Naive B cell (primary cell): ENCODE measurements around the gene MAGI2. TPM values are rescaled to one million over a fixed set of nuclear protein-coding genes. Genes with fewer than 3 reads are reported as not detected.

ENCODE experiments used
- ATAC-seq, 2 donors: fragments of 150-1000 bp; cut with Tn5 transposase; 2 replicates each; pipeline ENCODE4 v1.10.0; 2021; ENCODE audit warnings: low read depth in 2 of 2, mild to moderate bottlenecking in 2 of 2, moderate library complexity in 2 of 2
- DNase-seq: peaks from one replicate; pipeline ENCODE4 v3.0.0; 2022
- H3K27ac Mint-ChIP-seq, 6 donors: one replicate each; pipeline ENCODE4 v1.8.0; 2020 to 2022; ENCODE audit warnings: mild to moderate bottlenecking in 6 of 6, mixed read lengths in 6 of 6, moderate library complexity in 5 of 6, inconsistent platforms in 2 of 6
- H3K27me3 Mint-ChIP-seq, 3 donors: one replicate each; pipeline ENCODE4 v1.8.0; 2021 to 2022; ENCODE audit warnings: mixed read lengths in 3 of 3, mild to moderate bottlenecking in 1 of 3
- H3K36me3 Mint-ChIP-seq, 2 donors: one replicate each; pipeline ENCODE4 v1.8.0; 2020 to 2022; ENCODE audit warnings: mixed read lengths in 2 of 2, inconsistent platforms in 1 of 2, mild to moderate bottlenecking in 1 of 2
- H3K4me1 Mint-ChIP-seq, 3 donors: one replicate each; pipeline ENCODE4 v1.8.0; 2020 to 2022; ENCODE audit warnings: mixed read lengths in 3 of 3, inconsistent platforms in 1 of 3, mild to moderate bottlenecking in 1 of 3, moderate library complexity in 1 of 3
- H3K4me3 Mint-ChIP-seq, 8 donors: one replicate each; pipeline ENCODE4 v1.8.0; 2020 to 2022; ENCODE audit warnings: mild to moderate bottlenecking in 8 of 8, mixed read lengths in 8 of 8, moderate library complexity in 8 of 8, inconsistent platforms in 2 of 8
- H3K9me3 Mint-ChIP-seq, 7 donors: one replicate each; pipeline ENCODE4 v1.8.0; 2020 to 2022; ENCODE audit warnings: mixed read lengths in 7 of 7, mild to moderate bottlenecking in 5 of 7, inconsistent platforms in 2 of 7, moderate library complexity in 1 of 7
- polyA plus RNA-seq, 6 donors: library from polyadenylated mRNA; unstranded; fragments of 300-500 nt; fragmentation: Illumina TruSeq; gene quantifications; one replicate each; pipeline ENCODE4 v1.2.3, GENCODE V29; 2021; ENCODE audit warnings: low read depth in 6 of 6

The MAGI2 gene
- polyA plus RNA-seq, 6 donors from 2014 or later = 0.04 to 0.06 (median 0.04) TPM; not detected in 3

DNA sequence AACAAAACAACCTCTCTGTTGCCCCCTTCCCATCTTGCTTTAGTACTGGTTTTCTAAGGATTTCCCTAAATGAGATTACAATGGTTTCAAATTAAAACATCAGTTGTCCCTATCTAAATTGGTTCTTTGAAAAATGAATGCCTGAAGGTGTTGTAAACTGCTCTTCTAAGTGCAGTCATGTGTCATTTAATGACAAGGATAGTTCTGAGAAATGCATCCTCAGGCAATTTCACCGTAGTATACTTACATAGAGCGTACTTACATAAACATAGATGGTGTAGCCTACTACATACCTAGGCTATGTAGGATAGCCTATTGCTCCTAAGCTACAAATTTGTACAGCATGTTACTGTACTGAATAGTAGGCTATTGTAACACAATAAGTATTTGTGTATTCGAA, 278.1 kb downstream of the MAGI2 start:
- H3K4me3 Mint-ChIP-seq = no peak overlapping the region
- H3K27me3 Mint-ChIP-seq = no peaks in the 10 kb centered on the region
- H3K4me1 Mint-ChIP-seq = no peaks in the 10 kb centered on the region
- no peaks in the 10 kb centered on the region for H3K9me3 Mint-ChIP-seq
- DNase-seq = no peak
- ATAC-seq = no peak
- no peaks in the 10 kb centered on the region for H3K36me3 Mint-ChIP-seq
- no peak overlapping the region for H3K27ac Mint-ChIP-seq

DNA sequence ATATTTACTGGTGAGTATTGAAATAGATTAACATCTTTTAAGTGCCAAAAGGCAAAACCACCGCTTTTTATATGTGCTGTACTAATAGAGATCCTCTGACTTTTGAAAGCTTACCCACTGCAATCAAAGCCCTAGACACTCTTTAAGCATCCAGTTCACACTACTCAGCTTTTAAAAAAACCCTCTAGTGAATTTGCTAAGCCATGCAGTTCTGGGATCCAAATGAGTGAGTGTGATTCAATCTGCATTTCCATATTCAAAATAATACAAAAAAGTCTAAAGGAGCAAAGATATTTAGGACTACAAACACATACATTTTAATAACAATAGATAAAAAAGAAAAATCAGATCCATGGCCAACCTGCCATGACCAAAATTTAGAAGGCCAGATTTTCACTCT, 288.2 kb downstream of the MAGI2 start:
- Mint-ChIP-seq H3K27ac (no peak overlapping the region), H3K27me3 (no peaks in the 10 kb centered on the region), H3K4me1 (no peaks in the 10 kb centered on the region), H3K36me3 (no peaks in the 10 kb centered on the region), H3K9me3 (peaks cover 0 to 25% (median 2%) of the 10 kb centered on the region in 7 donors), H3K4me3 (no peak overlapping the region)
- DNase-seq = no peak
- no peak for ATAC-seq

DNA sequence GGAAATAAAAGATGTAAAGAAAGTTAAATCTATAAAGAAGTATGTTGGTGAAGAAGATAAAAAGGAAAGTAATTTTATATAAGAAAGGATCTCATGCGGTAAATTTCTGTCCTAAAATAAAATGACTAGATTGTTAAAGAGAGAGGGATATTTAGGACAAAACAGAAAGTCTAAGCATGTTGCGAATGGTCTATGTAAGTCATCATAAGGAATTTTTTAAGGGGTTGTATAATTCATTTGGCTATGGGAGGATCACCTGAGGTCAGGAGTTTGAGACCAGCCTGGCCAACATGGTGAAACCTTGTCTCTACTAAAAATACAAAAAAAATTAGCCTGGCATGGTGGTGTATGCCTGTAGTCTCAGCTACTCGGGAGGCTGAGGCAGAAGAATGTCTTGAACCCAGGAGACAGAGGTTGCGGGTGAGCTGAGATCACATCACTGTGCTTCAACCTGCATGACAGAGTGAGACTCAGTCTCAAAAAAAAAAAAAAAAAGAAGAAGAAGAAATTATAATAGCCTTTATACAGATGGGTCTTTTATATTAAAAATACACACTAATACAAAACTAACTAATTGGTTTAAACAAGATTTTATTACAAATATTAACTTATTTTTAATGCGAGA, 294.3 kb downstream of the MAGI2 start:
- H3K36me3 Mint-ChIP-seq = no peaks in the 10 kb centered on the region
- ATAC-seq (no peak), DNase-seq (no peak)
- H3K4me3 Mint-ChIP-seq = no peak overlapping the region
- no peak overlapping the region for H3K27ac Mint-ChIP-seq
- peaks cover 0 to 6% (median 2%) of the 10 kb centered on the region in 7 donors for H3K9me3 Mint-ChIP-seq
- no peaks in the 10 kb centered on the region for H3K27me3 Mint-ChIP-seq
- H3K4me1 Mint-ChIP-seq = no peaks in the 10 kb centered on the region

DNA sequence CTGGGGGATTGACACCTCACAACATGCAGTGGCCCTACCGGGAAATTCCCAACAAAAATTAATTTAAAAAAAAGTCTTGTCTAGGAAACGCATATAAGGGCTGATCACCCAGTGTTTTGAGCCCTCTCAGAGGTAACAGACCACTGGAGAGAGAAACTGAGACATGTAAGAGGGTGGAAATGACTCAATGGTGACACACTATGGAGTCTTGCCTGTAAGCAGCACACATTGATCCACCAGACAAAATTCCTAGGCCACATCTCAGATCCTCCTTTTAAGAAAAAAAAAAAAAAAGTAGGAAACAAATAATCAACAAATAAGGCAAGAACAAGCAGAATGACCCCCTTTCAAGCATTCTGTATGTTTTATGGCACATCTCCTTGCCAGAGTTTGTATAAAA, 296.2 kb downstream of the MAGI2 start:
- Mint-ChIP-seq H3K4me1 (no peaks in the 10 kb centered on the region), H3K9me3 (peaks cover 0 to 6% (median 2%) of the 10 kb centered on the region in 7 donors), H3K4me3 (no peak overlapping the region), H3K36me3 (no peaks in the 10 kb centered on the region), H3K27me3 (no peaks in the 10 kb centered on the region), H3K27ac (no peak overlapping the region)
- DNase-seq (no peak), ATAC-seq (no peak)

DNA sequence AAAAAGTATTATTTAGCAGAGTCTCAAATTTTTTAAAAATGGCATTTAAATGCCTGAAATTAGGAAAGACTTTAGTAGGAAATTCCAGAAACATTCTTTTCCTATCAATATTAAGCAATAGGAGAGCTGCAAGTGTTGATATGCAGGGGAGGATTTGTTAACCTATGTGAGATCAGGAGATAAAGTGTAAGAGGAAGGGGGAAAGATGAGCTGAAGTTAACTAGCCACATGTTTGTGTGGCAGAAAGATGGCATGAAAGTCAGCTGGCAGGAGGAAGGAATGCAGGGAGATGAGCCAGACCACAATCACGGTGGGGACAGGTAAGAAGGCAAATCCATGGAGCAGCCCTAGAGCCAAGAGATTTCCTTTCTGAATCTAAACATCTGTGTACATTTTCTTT, 303.6 kb downstream of the MAGI2 start:
- H3K27me3 Mint-ChIP-seq = no peaks in the 10 kb centered on the region
- ATAC-seq (no peak), DNase-seq (no peak)
- H3K4me1 Mint-ChIP-seq = no peaks in the 10 kb centered on the region
- H3K9me3 Mint-ChIP-seq = peaks cover 0 to 4% (median 0%) of the 10 kb centered on the region in 7 donors
- no peak overlapping the region for H3K4me3 Mint-ChIP-seq
- no peak overlapping the region for H3K27ac Mint-ChIP-seq
- no peaks in the 10 kb centered on the region for H3K36me3 Mint-ChIP-seq

DNA sequence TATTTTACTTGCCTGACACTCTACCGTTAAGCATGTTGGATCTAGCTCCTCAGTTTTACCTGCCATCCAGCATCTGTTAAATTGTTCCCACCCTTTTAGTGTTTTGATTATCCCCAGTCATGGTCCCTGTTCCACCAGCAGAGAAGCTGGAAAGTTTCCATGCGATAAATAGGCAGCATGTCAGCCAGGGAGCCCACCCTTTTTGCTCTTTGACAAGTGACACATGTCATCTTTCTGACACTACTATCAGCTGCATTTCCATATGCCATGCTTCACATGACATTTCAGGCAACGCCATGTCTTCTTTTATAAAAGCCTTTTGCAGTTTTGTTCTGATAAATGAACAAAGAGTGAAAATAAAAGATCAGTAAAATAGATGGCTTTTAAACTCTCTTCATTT, 310.8 kb downstream of the MAGI2 start:
- H3K36me3 Mint-ChIP-seq = no peaks in the 10 kb centered on the region
- H3K27ac Mint-ChIP-seq = no peak overlapping the region
- peaks cover 0 to 9% (median 5%) of the 10 kb centered on the region in 7 donors for H3K9me3 Mint-ChIP-seq
- no peaks in the 10 kb centered on the region for H3K4me1 Mint-ChIP-seq
- DNase-seq (no peak), ATAC-seq (no peak)
- no peak overlapping the region for H3K4me3 Mint-ChIP-seq
- H3K27me3 Mint-ChIP-seq = no peaks in the 10 kb centered on the region

DNA sequence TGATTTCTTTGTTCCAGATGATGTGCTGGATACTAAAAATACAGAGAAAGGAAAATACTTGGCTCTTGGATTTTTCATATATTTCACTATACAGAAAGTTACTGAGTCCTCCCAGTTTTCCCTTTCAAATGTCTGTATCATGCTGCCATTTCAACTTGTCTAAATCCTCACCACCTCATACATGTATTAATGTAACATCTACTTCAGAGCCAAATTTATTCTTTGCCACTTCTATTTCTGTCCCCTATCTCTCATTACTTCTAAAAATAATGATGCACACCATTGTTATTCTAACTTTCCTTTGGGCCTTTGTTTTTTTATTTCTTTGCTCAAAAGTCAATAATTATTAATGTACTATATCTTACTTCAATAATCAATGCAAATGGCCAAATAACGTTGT, 312.2 kb downstream of the MAGI2 start:
- Mint-ChIP-seq H3K27me3 (no peaks in the 10 kb centered on the region), H3K27ac (no peak overlapping the region), H3K4me1 (no peaks in the 10 kb centered on the region), H3K4me3 (no peak overlapping the region), H3K36me3 (no peaks in the 10 kb centered on the region), H3K9me3 (peaks cover 0 to 9% (median 5%) of the 10 kb centered on the region in 7 donors)
- ATAC-seq (no peak), DNase-seq (no peak)

DNA sequence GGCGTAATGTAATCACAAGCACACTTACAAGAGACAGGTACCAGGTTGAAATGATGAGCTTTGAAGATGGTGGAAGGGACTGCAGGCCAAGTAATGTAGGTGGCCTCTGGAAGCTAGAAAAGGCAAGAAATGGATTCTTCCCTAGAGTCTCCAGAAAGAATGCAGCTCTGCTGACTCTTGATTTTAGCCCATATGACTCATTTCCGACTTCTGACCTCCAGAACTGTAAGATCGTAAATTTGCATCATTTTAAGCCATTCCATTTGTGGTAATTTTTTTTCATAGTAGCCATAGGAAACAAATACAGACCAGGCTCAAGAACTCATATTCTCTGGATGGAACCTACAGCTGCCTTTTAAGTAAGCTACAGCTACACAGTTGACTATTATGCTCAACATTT, 315.5 kb downstream of the MAGI2 start:
- no peak overlapping the region for H3K4me3 Mint-ChIP-seq
- no peak overlapping the region for H3K27ac Mint-ChIP-seq
- H3K4me1 Mint-ChIP-seq = no peaks in the 10 kb centered on the region
- DNase-seq = no peak
- no peaks in the 10 kb centered on the region for H3K27me3 Mint-ChIP-seq
- peaks cover 0 to 9% (median 5%) of the 10 kb centered on the region in 7 donors for H3K9me3 Mint-ChIP-seq
- no peak for ATAC-seq
- H3K36me3 Mint-ChIP-seq = no peaks in the 10 kb centered on the region

DNA sequence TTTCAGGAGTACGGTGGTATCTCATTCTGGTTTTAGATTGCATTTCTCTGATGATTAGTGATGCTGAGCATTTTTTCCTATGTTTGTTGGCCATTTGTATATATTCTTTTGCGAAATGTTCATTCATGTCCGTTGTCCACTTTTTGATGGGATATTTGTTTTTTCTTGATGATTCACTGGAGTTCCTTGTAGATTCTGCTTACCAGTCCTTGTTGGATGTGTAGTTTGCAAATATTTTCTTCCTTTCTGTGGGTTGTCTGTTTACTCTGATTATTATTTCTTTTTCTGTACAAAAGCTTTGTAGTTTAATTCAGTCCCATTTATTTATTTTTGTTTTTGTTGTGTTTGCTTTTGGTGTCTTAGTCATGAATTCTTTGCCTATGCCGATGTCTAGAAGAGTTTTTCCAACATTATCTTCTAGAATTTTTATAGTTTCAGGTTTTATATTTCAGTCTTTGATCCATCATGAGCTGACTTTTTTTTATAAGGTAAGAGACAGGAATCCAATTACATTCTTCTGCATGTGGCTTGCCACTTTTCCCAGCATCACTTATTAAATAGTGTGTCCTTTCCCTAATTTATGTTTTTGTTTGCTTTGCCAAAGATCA, 320.5 kb downstream of the MAGI2 start:
- H3K27ac Mint-ChIP-seq = no peak overlapping the region
- no peaks in the 10 kb centered on the region for H3K36me3 Mint-ChIP-seq
- DNase-seq = no peak
- H3K4me3 Mint-ChIP-seq = no peak overlapping the region
- no peaks in the 10 kb centered on the region for H3K4me1 Mint-ChIP-seq
- peaks cover 0 to 10% (median 2%) of the 10 kb centered on the region in 7 donors for H3K9me3 Mint-ChIP-seq
- H3K27me3 Mint-ChIP-seq = no peaks in the 10 kb centered on the region
- ATAC-seq = no peak

DNA sequence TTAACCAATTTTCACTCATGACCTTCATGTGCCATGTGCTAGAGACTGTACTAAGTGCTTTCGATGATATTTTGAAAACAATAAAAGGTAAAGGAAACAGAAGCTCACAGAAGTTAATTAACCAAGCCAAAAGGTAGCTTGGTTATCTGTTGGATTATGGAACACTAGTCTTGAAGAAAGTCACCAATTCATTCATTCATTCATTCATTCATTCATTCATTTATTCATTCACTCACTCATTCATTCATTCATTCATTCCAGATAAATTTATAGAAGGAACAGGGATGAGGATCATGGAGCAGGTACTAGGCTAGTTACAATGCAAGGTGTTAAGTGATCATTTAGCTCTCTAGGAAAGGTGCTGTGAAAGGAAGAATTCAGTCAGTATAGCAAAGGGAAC, 322.8 kb downstream of the MAGI2 start:
- no peak overlapping the region for H3K27ac Mint-ChIP-seq
- ATAC-seq = no peak
- H3K9me3 Mint-ChIP-seq = peaks cover 0 to 10% (median 1%) of the 10 kb centered on the region in 7 donors
- DNase-seq = no peak
- H3K4me1 Mint-ChIP-seq = no peaks in the 10 kb centered on the region
- no peaks in the 10 kb centered on the region for H3K36me3 Mint-ChIP-seq
- H3K4me3 Mint-ChIP-seq = no peak overlapping the region
- H3K27me3 Mint-ChIP-seq = no peaks in the 10 kb centered on the region

DNA sequence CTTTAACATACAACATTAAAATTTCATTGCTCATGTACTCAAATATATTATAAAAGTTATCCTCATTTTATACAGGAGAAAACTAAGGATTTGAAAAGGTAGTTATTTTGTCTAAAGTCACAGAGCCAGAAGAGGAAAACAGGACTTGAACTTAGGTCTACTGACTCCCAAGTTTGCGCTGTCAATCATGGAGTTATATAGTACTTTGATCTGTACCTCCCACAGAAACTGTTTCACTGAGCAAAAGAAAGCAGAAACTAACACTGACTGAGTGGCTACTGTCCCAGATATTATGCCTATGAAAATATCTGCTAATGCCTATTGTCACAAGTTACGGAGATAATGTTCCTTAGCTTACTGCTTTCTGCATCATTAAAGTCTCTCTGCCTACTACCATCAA, 329.1 kb downstream of the MAGI2 start:
- DNase-seq (no peak), ATAC-seq (no peak)
- Mint-ChIP-seq H3K9me3 (peaks cover 2 to 8% (median 6%) of the 10 kb centered on the region in 7 donors), H3K27ac (no peak overlapping the region), H3K36me3 (no peaks in the 10 kb centered on the region), H3K4me3 (no peak overlapping the region), H3K27me3 (no peaks in the 10 kb centered on the region), H3K4me1 (no peaks in the 10 kb centered on the region)

DNA sequence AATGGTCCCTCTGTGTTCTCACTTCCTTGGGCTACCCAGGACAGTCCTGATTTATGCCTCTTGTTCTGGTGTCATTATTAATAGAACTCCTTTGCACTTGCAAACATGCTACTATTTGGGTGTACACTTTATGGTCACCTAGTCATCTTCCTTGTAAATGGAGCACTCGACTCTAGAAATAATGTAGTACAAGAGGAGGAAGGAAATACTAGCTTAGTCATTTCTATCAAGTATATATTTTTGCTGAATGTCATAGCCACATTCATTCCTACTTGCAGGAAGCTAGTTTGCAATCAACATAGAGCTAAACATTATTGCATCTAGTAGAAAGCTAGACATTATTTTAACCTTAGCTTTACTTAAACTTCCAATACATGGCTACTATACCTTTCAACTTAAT, 335.3 kb downstream of the MAGI2 start:
- Mint-ChIP-seq H3K9me3 (peaks cover 0 to 2% (median 0%) of the 10 kb centered on the region in 7 donors), H3K36me3 (no peaks in the 10 kb centered on the region), H3K27ac (no peak overlapping the region), H3K4me3 (no peak overlapping the region), H3K4me1 (no peaks in the 10 kb centered on the region), H3K27me3 (no peaks in the 10 kb centered on the region)
- DNase-seq (no peak), ATAC-seq (no peak)

DNA sequence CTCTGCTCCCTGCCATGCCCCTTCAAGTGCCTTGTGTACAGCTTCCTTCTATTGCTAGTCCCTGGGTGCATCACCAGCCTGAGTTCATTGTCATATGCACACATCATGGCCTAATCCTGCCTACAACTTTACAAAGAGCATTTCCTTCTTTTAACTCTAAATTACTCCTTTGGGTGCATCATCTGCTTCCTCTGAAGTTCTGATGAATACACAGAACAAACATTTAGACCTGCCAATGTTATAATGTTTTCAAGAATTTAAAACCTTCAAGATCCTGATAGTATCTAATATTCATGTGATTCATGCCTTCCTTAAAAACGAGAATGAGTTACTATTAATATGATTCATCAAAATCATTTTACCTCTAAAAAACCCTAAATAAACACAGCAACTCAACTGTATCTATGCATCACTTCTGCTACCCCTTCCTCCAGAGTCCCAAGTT, 357.1 kb downstream of the MAGI2 start:
- Mint-ChIP-seq H3K9me3 (no peaks in the 10 kb centered on the region), H3K36me3 (no peaks in the 10 kb centered on the region), H3K4me1 (no peaks in the 10 kb centered on the region), H3K27me3 (no peaks in the 10 kb centered on the region), H3K4me3 (no peak overlapping the region), H3K27ac (no peak overlapping the region)
- DNase-seq = no peak
- ATAC-seq = no peak

DNA sequence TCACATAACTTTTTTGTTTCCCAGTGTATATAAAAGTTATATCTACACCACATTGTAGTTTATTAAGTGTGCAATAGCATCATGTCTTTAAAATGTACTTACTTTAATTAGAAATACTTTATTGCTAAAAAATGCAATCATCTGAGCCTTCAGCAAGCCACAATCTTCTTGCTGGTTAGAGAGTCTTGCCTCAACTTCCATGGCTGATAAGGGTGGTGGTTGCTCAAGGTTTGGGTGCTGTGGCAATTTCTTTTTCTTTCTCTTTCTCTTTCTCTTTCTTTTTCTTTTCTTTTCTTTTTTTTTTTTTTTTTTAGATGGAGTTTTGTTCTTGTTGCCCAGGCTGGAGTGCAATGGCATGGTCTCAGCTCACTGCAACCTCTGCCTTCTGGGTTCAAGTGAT, 360.0 kb downstream of the MAGI2 start:
- no peak overlapping the region for H3K4me3 Mint-ChIP-seq

More for the DNA sequence above, 360.0 kb downstream of the MAGI2 start:
- Mint-ChIP-seq H3K36me3 (no peaks in the 10 kb centered on the region), H3K9me3 (peaks cover 0 to 8% (median 0%) of the 10 kb centered on the region in 7 donors), H3K4me1 (no peaks in the 10 kb centered on the region), H3K27ac (no peak overlapping the region), H3K27me3 (no peaks in the 10 kb centered on the region)
- ATAC-seq = no peak
- DNase-seq = no peak
